Ascending aorta (tissue), 2 donors: ENCODE measurements around the gene HOXA10. TPM values are rescaled to one million over a fixed set of nuclear protein-coding genes. Genes with fewer than 3 reads are reported as not detected.

Source experiments
- DNase-seq, 2 donors: peaks; one replicate each; pipeline ENCODE4 v3.0.0-alpha.2; 2019; ENCODE audit warnings: low spot score in 2 of 2
- H3K27ac ChIP-seq, 2 donors: fragments of 200-600 bp; sonication (generic); one replicate each; pipeline ENCODE4 v1.5.1; 2016 to 2017; ENCODE audit warnings: mild to moderate bottlenecking in 1 of 2
- H3K27me3 ChIP-seq: fragments of 200-600 bp; sonication (generic); one replicate; pipeline ENCODE4 v1.5.1; 2017
- H3K36me3 ChIP-seq, 2 donors: fragments of 200-600 bp; sonication (generic); one replicate each; pipeline ENCODE4 v1.5.1; 2016
- H3K4me1 ChIP-seq, 2 donors: fragments of 200-600 bp; sonication (generic); one replicate each; pipeline ENCODE4 v1.5.1; 2016 to 2017; ENCODE audit warnings: mild to moderate bottlenecking in 1 of 2
- H3K4me3 ChIP-seq, 2 donors: fragments of 200-600 bp; sonication (generic); one replicate each; pipeline ENCODE4 v1.5.1; 2016 to 2017; ENCODE audit warnings: mild to moderate bottlenecking in 1 of 2
- H3K9me3 ChIP-seq, 2 donors: fragments of 200-600 bp; sonication (generic); one replicate each; pipeline ENCODE4 v1.5.1; 2016
- CTCF ChIP-seq, 3 experiments: fragments of 200-600 bp in 2 of 3; fragments of 450-650 bp in 1 of 3; sonication (generic) in 2 of 3; IDR thresholded peaks; one replicate each; pipeline ENCODE4 v1.5.1; 2016 to 2019; ENCODE audit warnings: antibody characterized with exemption in 3 of 3, mild to moderate bottlenecking in 1 of 3, moderate library complexity in 1 of 3
- intact Hi-C: fragments of 100-400 bp; cut with DNase I; formaldehyde crosslinking; loops from one replicate; pipeline ENCODE4 v1.15.1; 2023
- total RNA-seq: library from RNA; depleted of rRNA; stranded (reverse); fragments of >200 nt; gene quantifications from one replicate; pipeline ENCODE4 v1.1.0, GENCODE V29; 2016

The HOXA10 gene
- total RNA-seq, 1 donor from 2014 or later: not detected

DNA sequence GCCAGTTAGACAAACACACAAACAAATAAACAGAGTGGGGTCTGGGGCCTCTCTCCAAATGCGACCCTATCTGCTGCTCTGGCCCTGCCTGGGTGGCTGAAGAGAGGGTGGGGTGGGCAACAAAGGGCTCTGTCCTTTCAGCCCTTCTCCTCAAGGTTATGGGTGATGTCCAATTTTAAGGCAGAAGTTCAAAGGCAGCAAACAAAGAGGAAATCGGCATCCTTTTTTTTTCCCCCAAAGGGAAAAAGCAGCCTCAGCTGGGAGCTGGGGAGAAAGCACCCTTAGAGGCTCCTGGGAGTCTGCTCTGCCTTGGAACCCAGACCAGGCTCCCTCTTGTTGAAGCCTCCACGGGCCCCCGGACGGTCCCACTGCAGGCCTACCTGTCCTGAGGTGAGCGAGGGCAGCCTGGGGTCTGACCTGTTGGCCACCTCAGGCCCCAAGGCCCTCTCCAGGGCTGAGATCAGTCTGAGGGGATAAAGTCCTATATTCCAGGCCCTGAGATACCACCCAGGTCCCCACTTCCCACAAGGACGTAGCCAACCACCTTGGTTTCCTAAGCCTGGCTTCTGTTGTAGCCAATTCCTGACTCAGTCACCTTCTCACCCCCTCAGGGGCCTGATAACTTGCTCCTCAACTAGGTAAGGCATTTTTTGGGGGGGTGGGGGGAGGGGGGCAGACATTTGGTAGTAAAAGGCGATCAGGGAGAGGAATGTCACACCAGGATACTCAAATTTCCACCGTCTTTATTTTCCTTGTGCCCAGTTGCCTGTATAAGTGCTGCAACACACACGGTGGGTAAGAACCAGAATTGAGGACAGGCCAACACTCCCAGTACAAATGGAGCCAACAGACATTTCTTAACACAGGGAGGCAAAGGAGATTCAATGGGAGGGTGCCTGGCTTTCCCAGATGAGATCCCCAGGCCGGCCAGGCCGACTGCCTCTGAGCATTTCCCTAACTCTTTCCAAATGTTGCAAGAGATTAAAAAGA is 6.6 kb upstream of the HOXA10 start:
- Histone ChIP-seq H3K4me3 (no peak overlapping the region), H3K9me3 (no peaks in the 10 kb centered on the region), H3K27ac (no peak overlapping the region), H3K27me3 (peaks cover 23% of the 10 kb centered on the region), H3K36me3 (no peaks in the 10 kb centered on the region), H3K4me1 (peaks cover 2 to 15% of the 10 kb centered on the region in 2 donors)
- DNase-seq: peak in 1 of 2 donors; percentile 53
- TF ChIP-seq CTCF (IDR thresholded peaks at IDR 0.05): no peak
- intact Hi-C loops: loop anchor here (5.0 kb wide), 1 partner anchor 813 kb away; no protein-coding TSS in a partner anchor

DNA sequence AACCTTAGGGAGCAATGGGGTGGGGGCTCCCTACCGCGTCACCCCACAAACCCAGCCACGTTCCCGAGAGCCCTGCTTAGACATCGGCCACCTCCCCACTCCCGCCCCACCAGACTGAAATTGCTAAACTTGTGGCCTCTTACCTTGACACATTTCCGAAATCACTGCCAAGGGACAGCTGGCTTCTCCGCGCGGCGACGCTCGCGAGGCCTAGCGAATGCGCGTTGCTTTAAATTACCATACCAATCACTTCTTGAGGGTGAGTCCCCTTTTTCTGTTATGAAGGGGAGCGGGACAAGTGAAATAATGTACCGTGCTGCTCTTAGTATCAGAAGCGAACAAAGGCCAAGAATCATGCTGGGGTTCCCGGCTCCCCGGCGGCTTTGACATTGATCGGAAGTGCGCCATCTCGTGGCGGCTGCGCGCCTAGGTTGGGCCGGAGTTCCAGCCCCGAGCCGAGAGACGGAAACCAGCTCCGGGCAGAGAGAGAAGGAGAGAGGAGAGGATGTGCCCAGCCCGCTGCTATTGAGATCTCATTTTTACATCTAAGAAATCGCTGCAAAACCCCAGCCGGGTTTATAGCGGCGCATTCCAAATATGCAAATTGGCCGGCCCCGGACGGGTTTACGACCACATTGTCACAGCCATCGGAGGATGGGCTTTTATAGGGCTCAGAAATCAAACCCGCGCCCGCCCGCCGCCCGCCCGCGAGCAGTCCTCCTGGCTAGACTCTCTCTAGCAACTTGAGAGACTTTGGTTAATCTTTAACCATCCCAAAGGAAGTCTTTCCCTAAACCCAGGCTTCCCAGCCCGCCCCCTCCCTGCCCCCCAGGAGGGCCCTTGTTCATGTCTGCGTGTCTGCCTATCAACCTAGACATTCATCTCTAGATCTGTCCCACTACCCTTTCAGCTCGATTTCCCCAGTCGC is 5.6 kb upstream of the HOXA10 start:
- DNase-seq: peak in 1 of 2 donors; percentile 73
- Histone ChIP-seq H3K4me3 (peak overlapping the region in 1 of 2 donors; percentile 22), H3K27me3 (peaks cover 26% of the 10 kb centered on the region), H3K36me3 (no peaks in the 10 kb centered on the region), H3K4me1 (peaks cover 2 to 15% of the 10 kb centered on the region in 2 donors), H3K9me3 (no peaks in the 10 kb centered on the region), H3K27ac (no peak overlapping the region)
- intact Hi-C loops: loop anchor here (5.0 kb wide), 1 partner anchor 812 kb away; no protein-coding TSS in a partner anchor
- TF ChIP-seq CTCF (IDR thresholded peaks at IDR 0.05): peak; percentile 39 to 78 (median 77)

DNA sequence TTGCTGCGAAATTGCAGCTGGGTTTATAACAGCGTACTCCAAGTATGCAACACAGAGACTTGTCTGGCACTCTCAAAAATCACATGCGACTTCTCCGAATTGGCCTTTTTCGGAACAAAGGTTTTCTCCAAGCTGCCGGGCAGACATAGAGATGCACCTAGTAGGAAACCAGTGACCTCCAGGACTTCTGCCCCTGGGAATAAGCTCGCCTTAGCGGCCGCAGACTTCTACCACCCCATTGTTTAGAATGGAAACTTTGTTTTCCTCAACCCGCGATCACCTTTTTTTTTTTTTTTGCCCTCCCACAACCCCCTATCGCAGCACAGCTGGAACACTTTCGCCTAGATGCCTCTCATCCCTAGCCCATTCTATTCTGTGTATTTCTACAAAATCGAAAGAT is 4.9 kb upstream of the HOXA10 start:
- no peak for DNase-seq
- H3K9me3 ChIP-seq: no peaks in the 10 kb centered on the region
- H3K27ac ChIP-seq: no peak overlapping the region
- H3K36me3 ChIP-seq: no peaks in the 10 kb centered on the region
- TF ChIP-seq CTCF (IDR thresholded peaks at IDR 0.05): no peak
- intact Hi-C loops: no loop called here
- peaks cover 2 to 14% of the 10 kb centered on the region in 2 donors for H3K4me1 ChIP-seq
- peaks cover 31% of the 10 kb centered on the region for H3K27me3 ChIP-seq
- no peak overlapping the region for H3K4me3 ChIP-seq

GRCh38 chr7:27178366-27178765 is 4.2 kb upstream of the HOXA10 start:
- Histone ChIP-seq H3K4me3 (no peak overlapping the region), H3K27me3 (peaks cover 29% of the 10 kb centered on the region), H3K27ac (no peak overlapping the region), H3K9me3 (no peaks in the 10 kb centered on the region), H3K36me3 (no peaks in the 10 kb centered on the region), H3K4me1 (peaks cover 2 to 15% of the 10 kb centered on the region in 2 donors)
- intact Hi-C loops: no loop called here
- DNase-seq: no peak
- TF ChIP-seq CTCF (IDR thresholded peaks at IDR 0.05): no peak

- Histone ChIP-seq H3K9me3 (no peaks in the 10 kb centered on the region), H3K27me3 (peaks cover 30% of the 10 kb centered on the region), H3K4me3 (no peak overlapping the region), H3K36me3 (no peaks in the 10 kb centered on the region), H3K27ac (no peak overlapping the region), H3K4me1 (peaks cover 0 to 17% of the 10 kb centered on the region in 2 donors)
- peak in 1 of 2 donors; percentile 37 for DNase-seq
- TF ChIP-seq CTCF (IDR thresholded peaks at IDR 0.05): no peak
- intact Hi-C loops: no loop called here
Observed at GRCh38 chr7:27177795-27178320, 3.7 kb upstream of the HOXA10 start.
